K562 (cell line): ENCODE measurements around the gene NCAPG2. TPM values are rescaled to one million over a fixed set of nuclear protein-coding genes. Genes with fewer than 3 reads are reported as not detected.

Experiments used
- ATAC-seq: fragments of 200-7000 bp; cut with Tn5 transposase; 3 replicates; pipeline ENCODE4 v1.9.1; 2020; ENCODE audit warnings: moderate library complexity
- BruUV-seq: library from RNA; stranded (reverse); fragments of 400-500 nt; replicated peaks from 2 replicates; lab custom pipeline; 2021; lab: Mats Ljungman, UMichigan
- CTCF ChIA-PET: fragments of 300-600 bp; formaldehyde crosslinking; extraction: SDS; loops from one replicate; lab custom pipeline; 2021; ENCODE audit warnings: low intra/inter-chr PET ratio; lab: Yijun Ruan, JAX
- POLR2A ChIA-PET: fragments of 300-600, 350-650 bp; sonication (Branson Sonifier 250); formaldehyde crosslinking; extraction: SDS; loops from one replicate; lab custom pipeline; 2021; ENCODE audit warnings: antibody characterized with exemption, inconsistent platforms; lab: Yijun Ruan, JAX
- DNase-seq, 4 experiments: peaks; one replicate each; pipeline versions ENCODE4 v3.0.0 to v3.0.0-alpha.2; 2011 to 2018; ENCODE audit warnings: low spot score in 3 of 4, mixed read lengths in 3 of 4; ENCODE audit errors: extremely low read depth in 1 of 4
- FAIRE-seq: peaks from 2 replicates; lab custom pipeline; 2011; peaks lifted over from hg19 to GRCh38; lab: Jason Lieb, UNC
- H2AFZ ChIP-seq: 2 replicates; pipeline ENCODE4 v1.6.0; 2011; ENCODE audit warnings: low read depth, low read length, control low read depth, inconsistent platforms
- H3K27ac ChIP-seq: fragments of 200-600 bp; 3 replicates; pipeline ENCODE4 v1.8.0; 2011; ENCODE audit warnings: low read depth, mild to moderate bottlenecking, control low read depth, inconsistent platforms, low read length, moderate library complexity, mixed read lengths; ENCODE audit errors: extremely low read depth
- H3K27me3 ChIP-seq, 2 experiments: fragments of 300-600 bp in 1 of 2; 2 replicates in 1 of 2; 3 replicates in 1 of 2; pipeline versions ENCODE4 v1.6.0 to v1.8.0; 2011; ENCODE audit warnings: inconsistent platforms in 2 of 2, low read length in 2 of 2, mild to moderate bottlenecking in 1 of 2, mixed read lengths in 1 of 2, moderate library complexity in 1 of 2; ENCODE audit not compliant: control insufficient read depth in 2 of 2, insufficient read depth in 2 of 2
- H3K36me3 ChIP-seq: fragments of 300-600 bp; 3 replicates; pipeline ENCODE4 v1.8.0; 2011; ENCODE audit warnings: mild to moderate bottlenecking, low read length, inconsistent platforms; ENCODE audit not compliant: control insufficient read depth, insufficient read depth
- H3K4me1 ChIP-seq, 2 experiments: fragments of 200-600 bp in 1 of 2; replicated peaks in 1 of 2; 2 replicates in 1 of 2; 3 replicates in 1 of 2; pipeline versions ENCODE4 v1.5.1 to v1.8.0; 2011; ENCODE audit warnings: inconsistent platforms in 2 of 2, low read length in 2 of 2, mild to moderate bottlenecking in 1 of 2, mixed read lengths in 1 of 2, moderate library complexity in 1 of 2; ENCODE audit not compliant: control insufficient read depth in 2 of 2, insufficient read depth in 2 of 2
- H3K4me2 ChIP-seq: 2 replicates; pipeline ENCODE4 v1.6.1; 2011; ENCODE audit warnings: low read length, control low read depth, inconsistent platforms, mixed read lengths; ENCODE audit not compliant: insufficient read depth
- H3K4me3 ChIP-seq: fragments of 200-600 bp; sonication (generic), shearing (Covaris generic); 2 replicates; pipeline ENCODE4 v1.5.1; 2016; ENCODE audit warnings: control low read depth, inconsistent platforms
- H3K79me2 ChIP-seq: fragments of 200-600 bp; 3 replicates; pipeline ENCODE4 v1.8.0; 2011; ENCODE audit warnings: low read length, inconsistent platforms; ENCODE audit not compliant: control insufficient read depth, insufficient read depth
- H3K9ac ChIP-seq, 2 experiments: 2 replicates each; pipeline versions ENCODE4 v1.6.0 to v1.6.1; 2011; ENCODE audit warnings: low read depth in 2 of 2, low read length in 2 of 2, control low read depth in 1 of 2, inconsistent platforms in 1 of 2, mild to moderate bottlenecking in 1 of 2, mixed read lengths in 1 of 2; ENCODE audit not compliant: insufficient read depth in 1 of 2
- H3K9me1 ChIP-seq: one replicate; pipeline ENCODE4 v1.6.0; 2011; ENCODE audit warnings: inconsistent platforms, mild to moderate bottlenecking, low read length, moderate library complexity; ENCODE audit not compliant: control insufficient read depth, insufficient read depth
- H3K9me3 ChIP-seq: replicated peaks from 2 replicates; pipeline ENCODE4 v1.5.1; 2011; ENCODE audit warnings: low read depth, low read length, inconsistent platforms; ENCODE audit not compliant: control insufficient read depth, insufficient read depth
- H4K20me1 ChIP-seq: replicated peaks from 2 replicates; pipeline ENCODE4 v1.6.1; 2011; ENCODE audit warnings: low read length, inconsistent platforms, mixed read lengths; ENCODE audit not compliant: control insufficient read depth, insufficient read depth
- ATF3 ChIP-seq, 2 experiments: fragments of 450-650 bp in 1 of 2; sonication (generic) in 1 of 2; formaldehyde crosslinking in 1 of 2; IDR thresholded peaks in 1 of 2; conservative IDR thresholded peaks in 1 of 2; 2 replicates each; pipeline versions ENCODE4 v1.6.1 to v1.8.1; 2016 to 2023; ENCODE audit warnings: mild to moderate bottlenecking in 2 of 2, moderate library complexity in 2 of 2, inconsistent platforms in 1 of 2, missing genetic modification reagents in 1 of 2
- MECOM ChIP-seq: fragments of 250-450 bp; sonication (Bioruptor Pico); IDR thresholded peaks from 2 replicates; pipeline ENCODE4 v1.8.0; 2022; ENCODE audit warnings: inconsistent platforms
- NCOA2 ChIP-seq, 2 experiments: fragments of 450-650 bp; IDR thresholded peaks; 2 replicates each; pipeline ENCODE4 v1.6.1; 2018; ENCODE audit warnings: mild to moderate bottlenecking in 2 of 2, moderate library complexity in 1 of 2; ENCODE audit not compliant: partially characterized antibody in 2 of 2
- POLR2G ChIP-seq: fragments of 200-400 bp; formaldehyde crosslinking; IDR thresholded peaks from 2 replicates; pipeline ENCODE4 v1.6.1; 2017; ENCODE audit warnings: low read depth, mild to moderate bottlenecking, antibody characterized with exemption, low read length, moderate library complexity
- SMAD3 ChIP-seq: fragments of 450-650 bp; formaldehyde crosslinking; conservative IDR thresholded peaks from 2 replicates; pipeline ENCODE4 v1.4.0; 2020; ENCODE audit warnings: mild to moderate bottlenecking
- WGBS: fragments of 100-300 bp; shearing (Covaris generic); methylation state at CpG from one replicate; pipeline ENCODE4 v1.1.6; 2016; ENCODE audit warnings: low coverage, mixed read lengths; ENCODE audit not compliant: insufficient coverage; ENCODE audit errors: missing lambda C conversion rate; 5-methylcytosine and 5-hydroxymethylcytosine counted together
- in situ Hi-C: fragments of 300-500 bp; cut with MboI; formaldehyde crosslinking; loops from 4 replicates; pipeline ENCODE4 v1.15.0; 2018; ENCODE audit warnings: inconsistent platforms, mixed read lengths
- intact Hi-C: fragments of 100-400 bp; cut with micrococcal nuclease; formaldehyde crosslinking; loops from 2 replicates; pipeline ENCODE4 v1.14.2; 2022
- polyA plus RNA-seq, 8 experiments: library from polyadenylated mRNA; depleted of rRNA in 4 of 8; stranded (reverse) in 5 of 8; unstranded in 3 of 8; fragments of >200 nt; fragmentation: Nextera tagmentation in 2 of 8; fragmentation: Illumina TruSeq in 1 of 8; extraction: Ambion mirVana in 2 of 8; extraction: Trizol in 1 of 8; gene quantifications; 2 replicates each; pipeline versions ENCODE4 v1.2.1 to v1.2.3, GENCODE V29; 2011 to 2014; ENCODE audit warnings: inconsistent platforms in 1 of 8, missing spikeins in 1 of 8
- total RNA-seq, 7 experiments: library from RNA; depleted of rRNA in 6 of 7; stranded (reverse); fragments of >200 nt in 6 of 7; fragmentation: Illumina TruSeq in 2 of 7; extraction: Trizol in 2 of 7; gene quantifications; 2 replicates each; pipeline versions ENCODE4 v1.2.1 to v1.2.3, GENCODE V29; 2011 to 2021; ENCODE audit warnings: low replicate concordance in 1 of 7

Gene NCAPG2
- total and polyA plus RNA-seq, 9 of the 15 experiments (the other 6 are each of a cell fraction or from before 2014, with no cell fraction given), result 21.5 to 127 (median 86.1) TPM

- Histone ChIP-seq H3K4me1 (peaks cover 0 to 6% of the 10 kb centered on the region in 2 experiments; a peak in 1 of 5 replicates), H3K4me2 (no peak overlapping the region), H4K20me1 (no peaks in the 10 kb centered on the region), H3K9me3 (no peaks in the 10 kb centered on the region), H3K9me1 (no peaks in the 10 kb centered on the region), H3K4me3 (no peak overlapping the region), H3K27ac (no peak overlapping the region), H3K27me3 (no peaks in the 10 kb centered on the region), H3K9ac (no peak overlapping the region), H2AFZ (no peak overlapping the region), H3K79me2 (no peaks in the 10 kb centered on the region), H3K36me3 (peaks cover 9% of the 10 kb centered on the region; the same call in 2 of the 3 replicates)
- ChIA-PET POLR2A (no interaction called here), CTCF (no interaction called here)
- TF ChIP-seq MECOM (CRISPR knock-in tag) (no peak), ATF3 (IDR thresholded peaks at IDR 0.05) (peak; percentile 28; the same call in 1 of the 2 replicates), ATF3 (CRISPR knock-in tag; conservative IDR thresholded peaks at IDR 0.05) (no peak), NCOA2 (IDR thresholded peaks at IDR 0.05; ENCODE audit: partially characterized antibody in 2 of 2) (no peak)
- BruUV-seq, result no TSS peak
- in situ Hi-C loops (no loop called here), intact Hi-C loops (no loop called here)
- ATAC-seq, result no peak
- WGBS, result 48% methylated on average over 1 of the region's 1 CpG
- DNase-seq, result no peak
- no peak for FAIRE-seq
Measured at GRCh38 chr7:158601090-158601489, 103.5 kb downstream of the NCAPG2 start.

GRCh38 chr7:158596745-158597144 is 107.9 kb downstream of the NCAPG2 start:
- 93% methylated on average over 4 of the region's 4 CpGs for WGBS
- intact Hi-C loops, result no loop called here
- ChIA-PET POLR2A (no interaction called here), CTCF (no interaction called here)
- no peak overlapping the region for H3K4me3 ChIP-seq
- no peak for DNase-seq
- FAIRE-seq, result no peak
- TF ChIP-seq SMAD3 (CRISPR knock-in tag), result no peak
- peak; percentile 51; the same call in 1 of the 2 replicates for TF ChIP-seq POLR2G
- H3K9me1 ChIP-seq, result no peaks in the 10 kb centered on the region
- no peak overlapping the region for H3K9ac ChIP-seq
- no peak for ATAC-seq
- BruUV-seq, result no TSS peak
- in situ Hi-C loops, result no loop called here
- H3K4me1 ChIP-seq, result no peaks in the 10 kb centered on the region
- no peak overlapping the region for H2AFZ ChIP-seq
- H4K20me1 ChIP-seq, result no peaks in the 10 kb centered on the region
- peaks cover 4% of the 10 kb centered on the region; the same call in 1 of the 3 replicates for H3K36me3 ChIP-seq
- H3K79me2 ChIP-seq, result no peaks in the 10 kb centered on the region
- peaks cover 3 to 11% of the 10 kb centered on the region in 2 experiments; a peak in 4 of 5 replicates for H3K27me3 ChIP-seq
- H3K27ac ChIP-seq, result no peak overlapping the region
- no peak overlapping the region for H3K4me2 ChIP-seq
- H3K9me3 ChIP-seq, result peaks cover 8% of the 10 kb centered on the region
